ENCODE measurements around the gene ZNHIT6.
A peak's percentile ranks its signal among the peaks of the same experiment; 100 is the strongest.

ZNHIT6 gene

GRCh38 chr1:85616364-85616705 lies 91.9 kb downstream of the ZNHIT6 start:
- DNase-seq = no peak

- no peak for DNase-seq
These were observed 92.5 kb downstream of the ZNHIT6 start for GRCh38 chr1:85615586-85616363.

GRCh38 chr1:85612704-85613361 lies 95.4 kb downstream of the ZNHIT6 start:
- DNase-seq = peak; percentile 97

- peak; percentile 100 for DNase-seq
These were observed 96.4 kb downstream of the ZNHIT6 start for GRCh38 chr1:85611856-85612255.

GRCh38 chr1:85611425-85611824 lies 96.8 kb downstream of the ZNHIT6 start:
- peak; percentile 82 for DNase-seq

GRCh38 chr1:85609976-85610375 lies 98.3 kb downstream of the ZNHIT6 start:
- no peak for DNase-seq

- no peak for DNase-seq
These were observed 99.4 kb downstream of the ZNHIT6 start for GRCh38 chr1:85608851-85609250.

- peak; percentile 40 for DNase-seq
These were observed 100.3 kb downstream of the ZNHIT6 start for GRCh38 chr1:85607921-85608265.

GRCh38 chr1:85607126-85607920 lies 100.9 kb downstream of the ZNHIT6 start:
- DNase-seq = peak; percentile 100

GRCh38 chr1:85606414-85606800 lies 101.8 kb downstream of the ZNHIT6 start:
- peak; percentile 35 for DNase-seq

- DNase-seq = no peak
These were observed 102.5 kb downstream of the ZNHIT6 start for GRCh38 chr1:85605484-85606413.

- DNase-seq = no peak
These were observed 103.8 kb downstream of the ZNHIT6 start for GRCh38 chr1:85604298-85604997.

GRCh38 chr1:85603086-85603880 lies 105.0 kb downstream of the ZNHIT6 start:
- no peak for DNase-seq

- DNase-seq = no peak
These were observed 105.7 kb downstream of the ZNHIT6 start for GRCh38 chr1:85602571-85602970.

GRCh38 chr1:85601901-85602300 lies 106.3 kb downstream of the ZNHIT6 start:
- no peak for DNase-seq

GRCh38 chr1:85599681-85600080 lies 108.6 kb downstream of the ZNHIT6 start:
- no peak for DNase-seq

All from EL (cell line).